DOHH2 (cell line): ENCODE results near the gene GRIP2.

Experiments used
- CTCF ChIP-seq: fragments of 200-600 bp; sonication (generic); IDR thresholded peaks from one replicate; pipeline ENCODE4 v1.5.1; 2014; ENCODE audit warnings: antibody characterized with exemption, mild to moderate bottlenecking, low read depth, low read length; ENCODE audit not compliant: poor library complexity, severe bottlenecking
- EZH2phosphoT487 ChIP-seq: fragments of 200-600 bp; sonication (generic); IDR thresholded peaks from 2 replicates; pipeline ENCODE4 v1.6.1; 2017; ENCODE audit warnings: borderline replicate concordance, mild to moderate bottlenecking, antibody characterized with exemption, low read length, moderate library complexity, mixed read lengths

- no peak for TF ChIP-seq EZH2phosphoT487
- TF ChIP-seq CTCF, result no peak
Observed at GRCh38 chr3:14576163-14576562, 36.0 kb upstream of the GRIP2 start.
